Activated CD4-positive, CD25-positive, alpha-beta regulatory T cell treated with anti-CD3 and anti-CD28 coated beads, Interleukin-2, amount 50 U/mL, for 24 hours (primary cell): ENCODE measurements around the gene TARP.
"Not testable (repeated sequence)": the region's sequence is repeated elsewhere in the genome, so short reads cannot be mapped to it uniquely, and the experiment has no call there.

Experiments used
- ATAC-seq, 2 donors: fragments of 150-1000 bp; cut with Tn5 transposase; one replicate each; pipeline ENCODE4 v1.10.0; 2021; ENCODE audit warnings: mild to moderate bottlenecking in 1 of 2, moderate library complexity in 1 of 2

Gene TARP

GRCh38 chr7:38296059-38296857 is 22.8 kb upstream of the TARP start:
- ATAC-seq = no peak

- no peak for ATAC-seq
These were observed 21.5 kb upstream of the TARP start for GRCh38 chr7:38294926-38295325.

DNA sequence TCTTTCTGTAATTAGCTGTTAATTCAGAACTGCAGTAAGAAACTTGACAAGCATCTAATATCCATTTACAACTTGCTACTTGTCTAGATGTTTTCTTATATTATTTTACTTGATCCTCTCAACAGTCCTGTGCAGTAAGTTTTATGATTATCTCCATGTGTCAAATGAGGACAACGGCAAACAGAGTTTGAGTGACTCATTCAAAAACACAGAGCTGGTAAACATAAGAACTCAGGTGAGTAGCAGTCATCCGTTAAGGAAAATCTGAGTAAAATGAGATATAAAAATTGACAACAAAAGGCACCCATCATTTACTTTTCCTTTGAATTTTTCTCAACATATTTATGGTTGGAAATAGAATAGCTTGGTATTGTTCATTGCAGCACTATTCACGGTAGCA is 19.0 kb upstream of the TARP start:
- no peak for ATAC-seq

GRCh38 chr7:38291650-38292049 is 18.2 kb upstream of the TARP start:
- ATAC-seq = no peak

- ATAC-seq = no peak
These were observed 17.7 kb upstream of the TARP start for GRCh38 chr7:38291117-38291647.

- ATAC-seq = no peak
These were observed 11.1 kb upstream of the TARP start for GRCh38 chr7:38284553-38284952.

DNA sequence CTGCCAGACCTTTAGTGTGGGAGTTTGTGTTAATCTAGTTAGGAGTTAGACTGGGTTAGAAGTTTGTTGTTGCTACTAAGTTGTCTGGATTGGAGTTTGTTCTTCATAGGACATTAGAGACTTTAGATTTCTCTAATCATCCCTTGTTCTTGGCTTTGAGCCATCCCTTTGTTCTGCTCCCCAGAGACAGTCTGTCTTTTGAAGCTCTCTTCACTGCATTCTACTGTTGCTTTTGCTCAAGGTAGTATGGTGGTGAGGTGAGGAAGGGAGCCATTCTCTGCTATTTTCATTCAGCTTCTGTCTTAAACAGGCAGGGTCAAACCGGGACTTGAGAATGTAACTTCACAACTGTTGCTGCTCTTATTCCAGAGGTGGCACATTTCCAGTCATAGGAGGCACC is 10.4 kb upstream of the TARP start:
- ATAC-seq = no peak

GRCh38 chr7:38283107-38283506 is 9.7 kb upstream of the TARP start:
- no peak for ATAC-seq

DNA sequence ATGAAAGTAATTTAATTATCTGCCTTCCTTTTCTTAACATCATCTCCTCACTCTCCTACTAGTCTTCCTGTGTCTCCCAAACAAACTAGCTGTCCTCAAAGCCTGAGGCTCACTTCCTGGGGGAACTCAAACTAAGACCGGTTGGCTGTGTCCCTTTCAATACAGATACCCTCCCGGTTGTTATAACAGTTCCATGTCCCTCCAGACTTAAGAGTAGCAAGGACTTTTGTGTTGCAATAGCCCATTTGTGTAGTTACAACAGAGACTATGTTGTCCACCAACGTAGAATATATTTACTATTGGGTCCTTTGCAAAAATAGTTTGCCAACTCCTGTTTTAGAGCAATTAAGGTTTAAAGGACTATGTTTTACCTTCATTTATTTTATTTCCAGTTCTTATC is 8.6 kb upstream of the TARP start:
- no peak for ATAC-seq

DNA sequence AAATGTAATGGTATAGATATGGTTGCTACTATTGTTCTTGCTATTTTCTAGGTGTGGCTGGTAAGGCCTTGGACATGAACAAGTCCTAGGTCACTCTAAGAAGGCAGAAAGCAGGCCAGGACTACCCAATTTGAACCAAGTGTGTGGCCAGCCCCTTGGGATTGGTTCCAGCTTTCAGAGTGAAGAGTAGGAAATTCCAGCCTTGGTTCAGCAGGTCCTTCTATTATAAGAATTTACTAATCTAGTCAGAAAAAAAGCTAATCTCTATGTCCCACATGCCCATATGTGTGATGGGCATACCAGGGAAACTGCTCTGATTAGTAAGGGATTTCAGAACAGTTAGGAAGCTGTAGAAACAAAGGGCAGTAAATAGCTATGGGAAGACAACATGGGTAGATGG is 7.8 kb upstream of the TARP start:
- no peak for ATAC-seq

- ATAC-seq = no peak
These were observed 7.3 kb upstream of the TARP start for GRCh38 chr7:38280707-38281106.

DNA sequence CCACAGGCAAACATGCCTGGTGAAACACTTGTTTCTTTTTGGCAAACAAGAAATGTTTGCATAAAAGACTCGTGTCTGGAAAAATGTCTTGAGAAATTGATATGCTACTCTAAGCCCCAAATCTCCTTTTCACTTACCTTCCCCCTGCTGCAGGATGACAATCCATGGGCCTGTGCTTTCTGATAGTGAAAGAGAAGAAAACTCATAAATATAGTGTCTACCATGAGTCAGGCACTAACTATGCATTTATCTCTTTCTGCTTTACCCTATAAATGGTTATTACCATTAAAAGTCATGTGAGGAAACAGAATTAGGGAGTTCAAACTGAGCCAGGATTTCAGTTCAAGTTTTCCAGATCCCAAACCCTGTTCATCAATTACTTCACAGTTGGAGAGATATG is 6.6 kb upstream of the TARP start:
- no peak for ATAC-seq

DNA sequence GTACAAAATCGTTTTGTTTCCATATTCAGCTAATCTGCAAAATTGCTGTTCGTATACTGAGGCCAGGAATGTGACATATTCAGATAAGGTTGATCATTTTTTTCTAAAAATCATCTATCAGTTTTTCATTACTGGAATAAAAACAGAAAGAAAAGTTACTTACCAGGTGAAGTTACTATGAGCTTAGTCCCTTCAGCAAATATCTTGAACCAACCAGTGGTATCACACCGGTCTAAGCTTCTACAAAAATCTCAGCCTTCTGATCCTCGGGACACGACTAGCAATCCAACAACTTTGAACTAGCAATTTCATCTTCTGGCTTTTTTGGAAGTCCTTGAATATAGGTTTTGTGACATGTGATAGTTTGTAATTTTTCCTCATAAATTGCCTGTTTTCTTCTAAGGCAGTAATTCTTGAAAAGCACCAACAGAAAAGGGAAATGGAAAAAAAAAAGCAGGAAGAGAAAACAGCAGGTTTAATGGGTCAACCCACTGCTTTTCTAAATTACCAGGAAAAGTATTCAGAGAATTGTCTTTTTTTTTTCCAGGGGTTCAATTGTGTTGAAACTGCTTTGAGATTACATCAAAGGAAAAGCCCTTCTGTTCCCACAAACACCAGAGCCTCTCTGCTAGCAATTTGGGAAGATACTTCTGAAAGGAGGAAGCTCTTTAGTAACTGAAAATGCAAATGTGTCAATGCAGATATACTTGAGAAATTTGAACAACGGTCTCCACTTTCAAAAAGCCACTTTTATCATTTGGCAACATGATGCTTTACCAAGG is 2.9 kb upstream of the TARP start:
- ATAC-seq = no peak

DNA sequence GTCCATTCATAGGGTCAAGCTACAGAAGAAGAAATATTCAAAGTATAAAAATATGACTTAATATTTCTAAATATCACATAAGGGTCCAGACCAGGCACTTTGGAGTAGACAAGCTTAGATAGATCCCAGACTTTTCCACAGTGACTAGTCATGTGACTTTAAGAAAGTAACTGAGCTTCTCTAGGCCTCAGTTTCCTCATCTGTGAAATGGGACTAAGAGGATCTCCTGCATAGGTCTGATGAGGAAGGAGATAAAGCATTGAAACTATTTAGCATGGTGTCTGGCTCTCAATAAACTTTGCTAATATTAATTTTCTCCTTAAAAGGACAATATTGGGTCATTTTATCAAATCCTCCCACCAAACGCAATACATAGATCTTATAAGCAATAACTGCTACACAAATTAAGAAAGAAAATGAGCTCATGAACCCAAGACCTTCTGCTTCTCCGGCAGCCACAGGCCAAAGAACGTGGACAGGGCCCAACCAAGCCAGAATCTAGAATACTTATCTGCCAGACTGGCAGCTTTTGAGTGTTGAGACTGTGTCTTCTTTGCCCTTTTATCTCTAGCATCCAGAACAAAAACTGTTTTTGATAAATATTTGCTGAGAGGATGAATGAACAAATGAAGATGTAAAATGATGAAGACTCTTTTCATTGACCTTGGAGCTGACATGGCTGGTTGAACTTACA is 1.6 kb upstream of the TARP start:
- no peak for ATAC-seq

- no peak for ATAC-seq
These were observed 1.1 kb upstream of the TARP start for GRCh38 chr7:38274486-38274885.

GRCh38 chr7:38270405-38270804 is 3.0 kb downstream of the TARP start:
- not testable (repeated sequence) for ATAC-seq

DNA sequence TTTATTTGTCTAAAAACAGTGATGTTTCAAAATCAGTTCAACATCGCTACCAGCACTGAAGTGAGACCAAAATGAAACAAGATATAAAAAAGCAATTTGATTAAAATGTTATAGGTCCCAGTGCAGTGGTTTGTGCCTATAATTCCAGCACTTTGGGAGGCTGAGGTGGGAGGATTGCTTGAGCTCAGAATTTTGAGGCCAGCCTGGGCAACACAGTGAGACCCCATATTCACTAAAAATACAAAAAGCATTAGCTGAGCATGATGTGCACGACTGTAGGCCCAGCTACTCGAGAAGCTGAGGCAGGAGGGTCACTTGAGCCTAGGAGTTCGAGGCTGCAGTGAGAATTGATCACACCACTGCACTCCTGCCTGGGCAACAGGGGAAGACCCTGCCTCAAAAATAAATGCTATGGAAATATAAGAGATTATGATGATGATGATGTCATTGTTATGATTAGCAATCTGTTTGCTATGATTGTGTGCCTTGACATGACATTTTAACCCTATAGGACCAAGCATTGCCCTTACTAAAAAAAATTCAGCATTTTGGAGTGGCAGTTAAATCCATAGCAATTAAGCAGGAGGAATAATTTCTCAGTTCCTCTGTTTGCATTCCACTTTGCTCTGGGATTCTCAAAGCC is 3.6 kb downstream of the TARP start:
- ATAC-seq = not testable (repeated sequence)

DNA sequence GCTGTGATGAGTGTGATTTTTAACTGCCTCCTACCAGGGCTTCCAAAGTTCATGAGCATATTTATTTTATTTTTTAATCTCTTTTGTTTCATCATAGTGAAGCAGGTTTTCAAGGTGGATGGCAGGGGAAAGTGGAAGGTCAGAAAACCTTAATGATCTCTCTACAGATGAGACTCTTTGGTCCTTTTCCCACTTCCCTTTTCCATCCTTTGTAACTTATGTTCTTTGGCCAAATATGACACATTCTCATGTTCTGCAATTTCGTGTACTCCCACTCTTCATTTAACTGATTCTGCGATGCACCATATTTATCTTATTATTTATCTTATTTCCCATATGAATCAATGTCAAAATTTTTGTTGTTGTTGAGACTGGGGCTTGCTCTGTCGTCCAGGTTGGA is 7.5 kb downstream of the TARP start:
- not testable (repeated sequence) for ATAC-seq

DNA sequence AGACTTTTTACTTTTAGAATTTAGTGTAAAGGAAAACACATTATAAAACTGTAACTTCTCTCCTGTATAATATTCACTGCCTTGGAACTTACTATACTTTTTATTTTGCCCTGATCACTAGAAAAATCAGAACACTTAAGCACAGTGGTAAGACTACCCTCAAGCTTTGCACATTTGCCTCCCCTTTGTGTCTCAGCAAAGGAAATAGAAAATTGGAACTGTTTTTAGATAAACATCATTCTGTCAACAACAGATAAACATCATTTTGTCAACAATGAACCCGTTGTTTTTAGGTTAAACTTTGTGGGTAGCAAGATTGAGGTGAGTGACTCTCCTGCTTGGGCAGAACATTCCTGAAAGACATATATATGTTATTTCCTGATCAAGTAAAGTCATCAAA is 8.8 kb downstream of the TARP start:
- ATAC-seq = not testable (repeated sequence)

DNA sequence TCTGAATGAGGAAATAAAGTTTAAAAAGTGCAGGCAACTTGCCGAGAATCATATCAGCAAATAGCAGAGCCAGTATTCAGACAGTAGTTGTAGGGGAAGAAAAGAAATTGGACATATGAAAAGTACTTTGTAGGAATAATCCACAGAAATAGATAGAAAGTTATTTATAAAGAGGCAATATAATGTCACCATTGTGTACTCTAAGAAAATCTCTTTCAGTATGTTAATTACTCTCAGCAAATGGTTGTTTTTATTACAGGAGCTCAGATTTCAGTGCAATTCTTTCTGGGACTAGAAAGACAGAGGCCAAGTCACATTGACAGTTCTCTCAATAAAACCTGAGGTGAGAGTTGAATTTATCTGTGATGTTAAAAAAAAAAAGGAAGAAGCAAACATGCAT is 10.2 kb downstream of the TARP start:
- not testable (repeated sequence) for ATAC-seq

DNA sequence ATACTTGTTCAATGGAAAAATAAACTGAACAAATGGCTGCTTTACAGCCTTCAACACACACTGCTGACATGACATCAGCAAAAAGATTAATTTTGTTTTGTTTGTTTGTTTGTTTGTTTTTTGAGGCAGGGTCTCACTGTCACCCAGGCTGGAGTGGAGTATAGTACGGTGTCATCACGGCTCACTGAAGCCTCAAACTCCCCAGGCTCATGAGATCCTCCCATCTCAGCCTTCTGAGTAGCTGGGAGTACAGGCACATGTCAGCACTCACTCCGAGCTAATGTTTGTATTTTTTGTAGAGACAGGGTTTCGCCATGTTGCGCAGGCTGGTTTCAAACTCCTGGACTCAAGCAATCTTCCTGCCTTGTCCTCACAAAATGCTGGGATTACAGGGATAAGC is 10.9 kb downstream of the TARP start:
- no peak for ATAC-seq

GRCh38 chr7:38262026-38262425 is 11.4 kb downstream of the TARP start:
- not testable (repeated sequence) for ATAC-seq

DNA sequence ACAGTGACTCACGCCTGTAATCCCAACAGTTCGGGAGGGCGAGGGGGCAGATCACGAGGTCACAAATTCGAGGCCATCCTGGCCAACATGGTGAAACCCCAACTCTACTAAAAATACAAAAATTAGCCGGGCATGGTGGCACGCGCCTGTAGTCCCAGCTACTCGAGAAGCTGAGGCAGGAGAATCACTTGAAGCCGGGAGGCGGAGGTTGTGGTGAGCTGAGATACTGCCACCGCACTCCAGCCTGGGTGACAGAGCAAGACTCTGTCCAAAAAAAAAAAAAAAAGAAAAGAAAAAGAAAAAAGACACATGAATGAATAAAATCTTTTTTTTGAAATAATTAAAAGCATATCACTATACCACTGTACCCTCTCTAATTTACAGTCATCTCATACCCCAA is 11.8 kb downstream of the TARP start:
- not testable (repeated sequence) for ATAC-seq
